Esophagus squamous epithelium (tissue), 5 donors: ENCODE data around the gene RDH5. TPM values are rescaled to one million over a fixed set of nuclear protein-coding genes. Genes with fewer than 3 reads are reported as not detected.
"Not testable (repeated sequence)": the region's sequence is repeated elsewhere in the genome, so short reads cannot be mapped to it uniquely, and the experiment has no call there.

ENCODE experiments used
- DNase-seq: peaks from one replicate; lab custom pipeline; 2025; lab: John Stamatoyannopoulos, UW
- H3K27ac ChIP-seq, 4 donors: fragments of 200-600 bp; sonication (generic); one replicate each; pipeline ENCODE4 v1.5.1; 2016 to 2019; ENCODE audit warnings: mild to moderate bottlenecking in 1 of 4
- H3K27me3 ChIP-seq, 4 donors: fragments of 200-600 bp; sonication (generic); 1 replicate in 3 of 4; 2 replicates in 1 of 4; pipeline versions ENCODE4 v1.5.1 to v1.6.0; 2017 to 2021; ENCODE audit warnings: antibody characterized with exemption in 1 of 4
- H3K36me3 ChIP-seq, 3 donors: fragments of 200-600 bp; sonication (generic); one replicate each; pipeline ENCODE4 v1.5.1; 2016 to 2019
- H3K4me1 ChIP-seq, 3 donors: fragments of 200-600 bp; sonication (generic); one replicate each; pipeline ENCODE4 v1.5.1; 2017 to 2019
- H3K4me3 ChIP-seq, 4 donors: fragments of 200-600 bp; sonication (generic); 1 replicate in 3 of 4; 2 replicates in 1 of 4; pipeline ENCODE4 v1.5.1; 2016 to 2019; ENCODE audit warnings: mild to moderate bottlenecking in 2 of 4, moderate library complexity in 1 of 4
- H3K9me3 ChIP-seq, 3 donors: fragments of 200-600 bp; sonication (generic); one replicate each; pipeline ENCODE4 v1.5.1; 2016 to 2019
- CTCF ChIP-seq, 6 experiments: fragments of 450-650 bp in 4 of 6; fragments of 200-600 bp in 2 of 6; sonication (generic) in 2 of 6; IDR thresholded peaks; one replicate each; pipeline ENCODE4 v1.5.1; 2016 to 2019; ENCODE audit warnings: antibody characterized with exemption in 6 of 6, mild to moderate bottlenecking in 4 of 6, moderate library complexity in 4 of 6
- POLR2A ChIP-seq, 4 donors: fragments of 450-650 bp; IDR thresholded peaks; one replicate each; pipeline ENCODE4 v1.6.1; 2017; ENCODE audit warnings: antibody characterized with exemption in 4 of 4, mild to moderate bottlenecking in 4 of 4, moderate library complexity in 3 of 4
- WGBS, 2 donors: methylation state at CpG; one replicate each; pipeline ENCODE4 v1.1.5; 2018; 5-methylcytosine and 5-hydroxymethylcytosine counted together
- intact Hi-C: fragments of 100-400 bp; cut with DNase I; formaldehyde crosslinking; loops from one replicate; pipeline ENCODE4 v1.15.0; 2022
- total RNA-seq, 4 donors: library from RNA; depleted of rRNA; stranded (reverse); fragments of >200 nt; gene quantifications; one replicate each; pipeline ENCODE4 v1.1.0, GENCODE V29; 2016
- donor health status: DM: yes; HTN: yes; CAD: no.

The RDH5 gene
- total RNA-seq, 4 donors from 2014 or later = 1.3 to 13.5 (median 4.1) TPM

- no peak overlapping the region for H3K27ac ChIP-seq
- no peak overlapping the region for H3K4me3 ChIP-seq
- H3K4me1 ChIP-seq = peaks cover 6 to 26% (median 18%) of the 10 kb centered on the region in 3 donors
- TF ChIP-seq CTCF (IDR thresholded peaks at IDR 0.05) (no peak), POLR2A (IDR thresholded peaks at IDR 0.05) (no peak)
- intact Hi-C loops = no loop called here
- H3K27me3 ChIP-seq = peaks cover 0 to 14% (median 0%) of the 10 kb centered on the region in 4 donors
- H3K36me3 ChIP-seq = peaks cover 12 to 48% (median 14%) of the 10 kb centered on the region in 3 donors
- no peak for DNase-seq
- H3K9me3 ChIP-seq = no peaks in the 10 kb centered on the region
- 86 to 96% methylated on average over 11 of the region's 18 CpGs for WGBS, 2 donors
Observed at GRCh38 chr12:55748230-55748993, 28.2 kb downstream of the RDH5 start.

GRCh38 chr12:55755246-55755645, 35.1 kb downstream of the RDH5 start:
- DNase-seq = no peak
- no peaks in the 10 kb centered on the region for H3K27me3 ChIP-seq
- intact Hi-C loops = no loop called here
- 69 to 70% methylated on average over 2 of the region's 2 CpGs for WGBS, 2 donors
- peaks cover 31 to 99% (median 32%) of the 10 kb centered on the region in 3 donors for H3K36me3 ChIP-seq
- no peaks in the 10 kb centered on the region for H3K9me3 ChIP-seq
- H3K4me1 ChIP-seq = no peaks in the 10 kb centered on the region
- TF ChIP-seq POLR2A (IDR thresholded peaks at IDR 0.05) (no peak), CTCF (IDR thresholded peaks at IDR 0.05) (no peak)
- H3K4me3 ChIP-seq = no peak overlapping the region
- no peak overlapping the region for H3K27ac ChIP-seq

GRCh38 chr12:55757701-55758100, 37.5 kb downstream of the RDH5 start:
- no peaks in the 10 kb centered on the region for H3K9me3 ChIP-seq
- no peak overlapping the region for H3K27ac ChIP-seq
- intact Hi-C loops = no loop called here
- WGBS, 2 donors = 62 to 76% methylated on average over 2 of the region's 2 CpGs
- no peak overlapping the region for H3K4me3 ChIP-seq
- H3K27me3 ChIP-seq = no peaks in the 10 kb centered on the region
- H3K36me3 ChIP-seq = peaks cover 20 to 100% (median 26%) of the 10 kb centered on the region in 3 donors
- TF ChIP-seq CTCF (IDR thresholded peaks at IDR 0.05) (no peak), POLR2A (IDR thresholded peaks at IDR 0.05) (no peak)
- DNase-seq = no peak
- no peaks in the 10 kb centered on the region for H3K4me1 ChIP-seq

GRCh38 chr12:55758575-55758974, 38.4 kb downstream of the RDH5 start:
- H3K27me3 ChIP-seq, H3K4me3 ChIP-seq, DNase-seq, intact Hi-C loops, H3K4me1 ChIP-seq, H3K9me3 ChIP-seq, H3K27ac ChIP-seq: not testable (repeated sequence)
- 93 to 100% methylated on average over 3 to 4 of the region's 4 CpGs for WGBS, 2 donors
- H3K36me3 ChIP-seq = peaks cover 20 to 100% (median 21%) of the 10 kb centered on the region in 3 donors

GRCh38 chr12:55760663-55761062, 40.5 kb downstream of the RDH5 start:
- H3K27me3 ChIP-seq = no peaks in the 10 kb centered on the region
- peaks cover 20 to 96% (median 21%) of the 10 kb centered on the region in 3 donors for H3K36me3 ChIP-seq
- intact Hi-C loops = no loop called here
- no peaks in the 10 kb centered on the region for H3K4me1 ChIP-seq
- 61 to 78% methylated on average over 6 of the region's 6 CpGs for WGBS, 2 donors
- no peak overlapping the region for H3K4me3 ChIP-seq
- H3K27ac ChIP-seq = no peak overlapping the region
- TF ChIP-seq POLR2A (IDR thresholded peaks at IDR 0.05) (no peak), CTCF (IDR thresholded peaks at IDR 0.05) (no peak)
- no peak for DNase-seq
- H3K9me3 ChIP-seq = no peaks in the 10 kb centered on the region
